GM12892 (cell line): ENCODE measurements around the gene EML1.

Experiments
- POLR2A ChIP-seq: IDR thresholded peaks from 2 replicates; pipeline ENCODE4 v1.6.1; 2011; ENCODE audit warnings: low read depth, low read length, control low read depth
- TAF1 ChIP-seq: IDR thresholded peaks from 2 replicates; pipeline ENCODE4 v1.6.1; 2011; ENCODE audit warnings: low read depth, mild to moderate bottlenecking, control low read depth, low read length, borderline replicate concordance

DNA sequence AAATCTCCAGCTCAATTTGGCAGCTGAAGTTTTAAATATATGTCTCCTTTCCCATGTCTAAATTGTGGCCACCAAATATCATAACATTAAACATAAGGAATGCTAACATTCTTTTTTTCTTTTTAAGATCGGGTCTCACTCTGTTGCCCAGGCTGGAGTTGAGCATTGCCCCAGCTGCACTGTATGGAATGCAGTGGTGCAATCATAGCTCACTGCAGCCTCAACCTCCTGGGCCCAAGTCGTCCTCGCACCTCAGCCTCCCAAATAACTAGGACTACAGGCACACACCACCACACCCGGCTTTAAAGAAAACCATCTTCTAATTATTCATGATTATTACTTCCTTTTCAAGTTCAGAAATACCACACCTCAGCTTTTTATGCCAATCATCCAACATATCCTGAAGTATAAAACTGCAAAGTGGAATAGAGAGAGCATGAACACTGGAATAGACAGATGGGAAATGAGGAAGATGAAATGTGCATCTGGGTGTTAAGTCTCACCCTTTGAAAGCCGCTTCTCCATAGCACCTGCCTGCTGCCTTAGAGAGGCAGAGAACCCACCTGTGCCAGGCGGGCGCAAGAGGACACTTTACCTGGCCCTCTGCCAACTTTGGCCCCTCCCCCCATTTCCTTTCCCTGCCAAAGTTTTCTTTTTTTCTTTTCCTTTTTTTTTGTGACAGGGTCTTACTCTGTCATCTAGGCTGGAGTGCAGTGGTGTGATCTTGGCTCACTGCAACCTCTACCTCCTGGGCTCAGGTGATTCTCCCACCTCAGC, 2.8 kb upstream of the EML1 start:
- TF ChIP-seq TAF1 (no peak), POLR2A (no peak)
